BJ (cell line): ENCODE data around the gene ADAD1. TPM values are rescaled to one million over a fixed set of nuclear protein-coding genes. Genes with fewer than 3 reads are reported as not detected.

Experiments
- CTCF ChIA-PET: fragments of 350-600 bp; formaldehyde crosslinking; extraction: SDS; loops from one replicate; lab custom pipeline; 2021; ENCODE audit warnings: antibody characterized with exemption, inconsistent platforms; lab: Yijun Ruan, JAX
- POLR2A ChIA-PET: fragments of 300-600 bp; sonication (Branson Sonifier 250); formaldehyde crosslinking; extraction: SDS; loops from one replicate; lab custom pipeline; 2021; ENCODE audit warnings: antibody characterized with exemption; lab: Charles Lee
- DNase-seq: peaks from one replicate; pipeline ENCODE4 v3.0.0-alpha.2; 2011; ENCODE audit warnings: low read depth
- H3K27me3 ChIP-seq: 2 replicates; pipeline ENCODE4 v1.6.0; 2011; ENCODE audit warnings: low read length; ENCODE audit not compliant: control insufficient read depth, insufficient read depth
- H3K36me3 ChIP-seq: 2 replicates; pipeline ENCODE4 v1.5.1; 2011; ENCODE audit warnings: low read length; ENCODE audit not compliant: control insufficient read depth, insufficient read depth
- H3K4me3 ChIP-seq: 2 replicates; pipeline ENCODE4 v1.5.1; 2011; ENCODE audit warnings: low read depth, mild to moderate bottlenecking, control low read depth, low read length
- polyA minus RNA-seq: library from RNA; depleted of rRNA, polyadenylated mRNA; stranded (reverse); fragments of >200 nt; gene quantifications from 2 replicates; pipeline ENCODE4 v1.2.3, GENCODE V29; 2011; rRNA and poly(A)+ RNA removed
- polyA plus RNA-seq: library from polyadenylated mRNA; depleted of rRNA; stranded (reverse); fragments of >200 nt; gene quantifications from 2 replicates; pipeline ENCODE4 v1.2.3, GENCODE V29; 2011; rRNA removed
- TF ChIP-seq, protein P1 (sequence below): IDR thresholded peaks from 2 replicates; pipeline ENCODE4 v1.5.1; 2011; ENCODE audit warnings: low read depth, mild to moderate bottlenecking, control low read depth, inconsistent platforms, low read length, moderate library complexity; ENCODE audit not compliant: insufficient read depth

ADAD1 gene
- polyA plus RNA-seq: not detected in 2 replicates
- not detected in 2 replicates for polyA minus RNA-seq

DNA sequence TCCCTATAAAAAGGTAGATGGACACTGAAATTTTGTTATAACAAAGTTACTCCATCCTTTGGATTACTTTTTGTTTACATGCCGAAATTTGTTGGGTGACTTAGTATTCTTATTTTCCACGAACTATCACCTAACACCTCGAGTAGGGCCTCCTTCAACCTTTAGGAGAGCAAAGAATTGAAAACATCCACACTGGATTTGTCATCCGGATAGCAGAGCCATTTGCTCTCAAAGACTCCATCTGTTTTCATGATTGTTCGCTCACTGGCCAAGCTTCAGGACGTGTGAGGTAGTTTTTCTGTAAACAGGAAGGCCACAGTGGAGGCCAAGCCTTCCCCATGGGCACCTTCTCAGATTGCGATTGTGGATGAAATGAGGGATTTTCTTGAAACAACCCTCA lies at the start of gene ADAD1:
TSS of gene ADAD1 (plus strand) at position 301 of the 400 bp plus-strand sequence. CDS start 1,059 bp downstream, outside the sequence.
- DNase-seq: no peak
- CTCF ChIA-PET: no interaction called here
- Histone ChIP-seq H3K36me3 (no peaks in the 10 kb centered on the region), H3K27me3 (no peaks in the 10 kb centered on the region), H3K4me3 (no peak within 1 kb of the TSS)
- TF ChIP-seq, protein P1, sequence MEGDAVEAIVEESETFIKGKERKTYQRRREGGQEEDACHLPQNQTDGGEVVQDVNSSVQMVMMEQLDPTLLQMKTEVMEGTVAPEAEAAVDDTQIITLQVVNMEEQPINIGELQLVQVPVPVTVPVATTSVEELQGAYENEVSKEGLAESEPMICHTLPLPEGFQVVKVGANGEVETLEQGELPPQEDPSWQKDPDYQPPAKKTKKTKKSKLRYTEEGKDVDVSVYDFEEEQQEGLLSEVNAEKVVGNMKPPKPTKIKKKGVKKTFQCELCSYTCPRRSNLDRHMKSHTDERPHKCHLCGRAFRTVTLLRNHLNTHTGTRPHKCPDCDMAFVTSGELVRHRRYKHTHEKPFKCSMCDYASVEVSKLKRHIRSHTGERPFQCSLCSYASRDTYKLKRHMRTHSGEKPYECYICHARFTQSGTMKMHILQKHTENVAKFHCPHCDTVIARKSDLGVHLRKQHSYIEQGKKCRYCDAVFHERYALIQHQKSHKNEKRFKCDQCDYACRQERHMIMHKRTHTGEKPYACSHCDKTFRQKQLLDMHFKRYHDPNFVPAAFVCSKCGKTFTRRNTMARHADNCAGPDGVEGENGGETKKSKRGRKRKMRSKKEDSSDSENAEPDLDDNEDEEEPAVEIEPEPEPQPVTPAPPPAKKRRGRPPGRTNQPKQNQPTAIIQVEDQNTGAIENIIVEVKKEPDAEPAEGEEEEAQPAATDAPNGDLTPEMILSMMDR: no peak
- POLR2A ChIA-PET: no interaction called here

DNA sequence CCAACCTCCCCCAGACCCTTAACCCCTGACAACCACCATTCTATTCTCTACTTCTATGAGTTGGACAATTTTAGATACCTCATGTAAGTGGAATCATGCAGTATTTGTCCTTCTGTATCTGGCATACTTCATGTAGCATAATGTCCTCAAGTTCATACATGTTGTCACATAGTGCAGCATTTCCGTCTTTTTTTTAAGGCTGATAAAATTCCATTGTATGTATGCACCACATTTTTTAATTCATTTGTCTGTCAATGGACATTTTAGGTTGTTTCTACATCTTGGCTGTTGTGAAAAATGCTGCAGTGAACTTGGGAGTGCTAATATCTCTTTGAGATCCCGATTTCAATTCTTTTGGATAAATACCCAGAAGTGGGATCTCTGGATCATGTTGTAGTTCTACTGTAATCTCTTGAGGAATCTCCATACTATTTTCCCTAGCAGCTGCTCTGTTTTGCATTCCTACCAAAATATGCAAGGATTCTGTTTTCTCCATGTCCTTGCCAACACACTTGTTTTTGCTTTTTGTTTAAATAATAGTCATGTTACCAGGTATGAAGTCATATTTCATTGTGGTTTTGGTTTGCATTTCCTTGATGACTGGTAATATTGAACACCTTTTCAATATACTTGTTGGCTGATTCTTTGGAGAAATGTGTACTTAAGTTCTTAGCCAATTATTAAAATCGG lies 48.8 kb upstream of the ADAD1 start:
- POLR2A ChIA-PET: no interaction called here
- CTCF ChIA-PET: no interaction called here
- no peak overlapping the region for H3K4me3 ChIP-seq
- no peaks in the 10 kb centered on the region for H3K27me3 ChIP-seq
- TF ChIP-seq, protein P1: no peak
- DNase-seq: peak; percentile 59
- peaks cover 2% of the 10 kb centered on the region; the same call in 1 of the 2 replicates for H3K36me3 ChIP-seq

- H3K27me3 ChIP-seq: no peaks in the 10 kb centered on the region
- no peak overlapping the region for H3K4me3 ChIP-seq
- DNase-seq: no peak
- ChIA-PET CTCF (interaction anchor here (1.0 kb wide), 1 partner anchor 18 kb away, joined by 3 read pairs; no protein-coding TSS in a partner anchor), POLR2A (no interaction called here)
- peaks cover 3% of the 10 kb centered on the region; the same call in 1 of the 2 replicates for H3K36me3 ChIP-seq
- TF ChIP-seq, protein P1: no peak
Measured at GRCh38 chr4:122331195-122331594, 47.6 kb upstream of the ADAD1 start.

- ChIA-PET POLR2A (no interaction called here), CTCF (no interaction called here)
- TF ChIP-seq, protein P1: no peak
- Histone ChIP-seq H3K4me3 (no peak overlapping the region), H3K27me3 (no peaks in the 10 kb centered on the region), H3K36me3 (peaks cover 3% of the 10 kb centered on the region; the same call in 1 of the 2 replicates)
- DNase-seq: no peak
Measured at GRCh38 chr4:122334828-122335227, 44.0 kb upstream of the ADAD1 start.

DNA sequence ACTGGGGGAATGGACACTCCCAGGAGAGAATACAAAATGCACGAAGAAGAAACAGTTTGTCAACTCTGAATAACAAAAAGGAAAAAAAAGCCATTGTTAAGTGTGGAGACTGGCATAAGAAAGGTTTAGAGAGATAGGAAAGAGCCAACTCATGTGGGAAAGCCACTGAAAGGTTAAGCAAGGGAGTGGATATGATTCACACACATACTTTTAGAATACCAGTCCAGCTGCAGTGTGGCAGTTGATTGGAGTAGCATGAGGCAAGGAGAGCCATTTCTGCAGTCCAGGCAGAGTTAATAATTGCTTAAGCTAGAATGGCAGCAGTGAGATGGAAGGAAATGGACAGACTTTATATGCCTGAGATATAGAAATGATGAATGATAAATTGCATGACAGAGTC lies 36.9 kb upstream of the ADAD1 start:
- DNase-seq: peak; percentile 50
- ChIA-PET CTCF (interaction anchor here (0.6 kb wide), 1 partner anchor 188 kb away, joined by 3 read pairs; no protein-coding TSS in a partner anchor), POLR2A (interaction anchor here (0.6 kb wide), 1 partner anchor 205 kb away, joined by 4 read pairs; no protein-coding TSS in a partner anchor)
- TF ChIP-seq, protein P1: no peak
- no peaks in the 10 kb centered on the region for H3K36me3 ChIP-seq
- no peak overlapping the region for H3K4me3 ChIP-seq
- H3K27me3 ChIP-seq: no peaks in the 10 kb centered on the region
